Measurements from ENCODE around the gene LAMB3. TPM values are rescaled to one million over a fixed set of nuclear protein-coding genes. Genes with fewer than 3 reads are reported as not detected.
A peak's percentile ranks its signal among the peaks of the same experiment; 100 is the strongest.

Gene LAMB3
- total RNA-seq, 1 experiment from 2014 or later, result 473 TPM

- intact Hi-C loops (cut with micrococcal nuclease), result no loop called here
- TF ChIP-seq EZH2phosphoT487 (IDR thresholded peaks at IDR 0.05; ENCODE audit: borderline replicate concordance, low read length) (no peak), EZH2 (IDR thresholded peaks at IDR 0.05; ENCODE audit: low read length, unreplicated experiment) (no peak), CTCF (conservative IDR thresholded peaks at IDR 0.05; ENCODE audit: low read depth, low read length) (no peak)
- ChIA-PET POLR2A (ENCODE audit: unreplicated experiment) (no interaction called here), CTCF (no interaction called here)
- peaks cover 82% of the 10 kb centered on the region for H4K20me1 ChIP-seq (ENCODE audit: low read length)
- H3K27ac ChIP-seq (ENCODE audit: low read length), result peak overlapping the region; percentile 38
- H3K9ac ChIP-seq (ENCODE audit: low read length), result no peak overlapping the region
- no peak overlapping the region for H2AFZ ChIP-seq (ENCODE audit: low read length)
- no peaks in the 10 kb centered on the region for H3K9me2 ChIP-seq (replicated peaks; ENCODE audit: low read length)
- H3K4me3 ChIP-seq (ENCODE audit: low read length), result peak overlapping the region; percentile 82
- no peaks in the 10 kb centered on the region for H3K9me3 ChIP-seq (ENCODE audit: low read length)
- H3K79me2 ChIP-seq (ENCODE audit: low read length), result peaks cover 100% of the 10 kb centered on the region
- no peaks in the 10 kb centered on the region for H3K27me3 ChIP-seq (ENCODE audit: low read length)
- H3F3A ChIP-seq (ENCODE audit: low read length, unreplicated experiment), result peaks cover 20% of the 10 kb centered on the region
- H3K4me2 ChIP-seq (ENCODE audit: low read length), result peak overlapping the region; percentile 97
- ATAC-seq, result no peak
- no TSS peak for BruUV-seq (replicated peaks)
- peaks cover 83% of the 10 kb centered on the region for H3K36me3 ChIP-seq (ENCODE audit: low read depth, low read length)
- no peak for DNase-seq
- H3K4me1 ChIP-seq (ENCODE audit: insufficient read depth, low read length), result peaks cover 71% of the 10 kb centered on the region
These were observed 5.1 kb downstream of the LAMB3 start for GRCh38 chr1:209647156-209647555.

GRCh38 chr1:209646558-209646957 lies 5.7 kb downstream of the LAMB3 start:
- Histone ChIP-seq H3K79me2 (ENCODE audit: low read length) (peaks cover 100% of the 10 kb centered on the region), H3K9ac (ENCODE audit: low read length) (no peak overlapping the region), H3K9me3 (ENCODE audit: low read length) (no peaks in the 10 kb centered on the region), H3K36me3 (ENCODE audit: low read depth, low read length) (peaks cover 87% of the 10 kb centered on the region), H4K20me1 (ENCODE audit: low read length) (peaks cover 86% of the 10 kb centered on the region), H3K4me1 (ENCODE audit: insufficient read depth, low read length) (peaks cover 71% of the 10 kb centered on the region), H3K9me2 (replicated peaks; ENCODE audit: low read length) (no peaks in the 10 kb centered on the region), H3K4me3 (ENCODE audit: low read length) (peak overlapping the region; percentile 82), H3K4me2 (ENCODE audit: low read length) (peak overlapping the region; percentile 97), H3K27me3 (ENCODE audit: low read length) (no peaks in the 10 kb centered on the region), H3F3A (ENCODE audit: low read length, unreplicated experiment) (peaks cover 20% of the 10 kb centered on the region), H3K27ac (ENCODE audit: low read length) (peak overlapping the region; percentile 38), H2AFZ (ENCODE audit: low read length) (no peak overlapping the region)
- TF ChIP-seq CTCF (conservative IDR thresholded peaks at IDR 0.05; ENCODE audit: low read depth, low read length) (peak; percentile 70), EZH2 (IDR thresholded peaks at IDR 0.05; ENCODE audit: low read length, unreplicated experiment) (no peak)
- ChIA-PET CTCF (no interaction called here), POLR2A (ENCODE audit: unreplicated experiment) (interaction anchor here (0.6 kb wide), 1 partner anchor 322 kb away, joined by 3 read pairs; no protein-coding TSS in a partner anchor)
- peak; percentile 56 for DNase-seq
- intact Hi-C loops (cut with micrococcal nuclease), result loop anchor here (1.0 kb wide), 1 partner anchor 47 kb away; no protein-coding TSS in a partner anchor
- ATAC-seq, result no peak
- BruUV-seq (replicated peaks), result no TSS peak

- no peaks in the 10 kb centered on the region for H3K9me3 ChIP-seq (ENCODE audit: low read length)
- intact Hi-C loops (cut with micrococcal nuclease), result loop anchor here (1.0 kb wide), 1 partner anchor 47 kb away; no protein-coding TSS in a partner anchor
- no TSS peak for BruUV-seq (replicated peaks)
- peaks cover 90% of the 10 kb centered on the region for H3K36me3 ChIP-seq (ENCODE audit: low read depth, low read length)
- H3K4me1 ChIP-seq (ENCODE audit: insufficient read depth, low read length), result peaks cover 68% of the 10 kb centered on the region
- H2AFZ ChIP-seq (ENCODE audit: low read length), result no peak overlapping the region
- no peak overlapping the region for H3K27ac ChIP-seq (ENCODE audit: low read length)
- ChIA-PET CTCF (interaction anchor here (0.7 kb wide), 1 partner anchor 289 kb away, joined by 5 read pairs; no protein-coding TSS in a partner anchor), POLR2A (ENCODE audit: unreplicated experiment) (no interaction called here)
- ATAC-seq, result no peak
- H3K9ac ChIP-seq (ENCODE audit: low read length), result no peak overlapping the region
- peak overlapping the region; percentile 97 for H3K4me2 ChIP-seq (ENCODE audit: low read length)
- peaks cover 20% of the 10 kb centered on the region for H3F3A ChIP-seq (ENCODE audit: low read length, unreplicated experiment)
- no peak for DNase-seq
- peaks cover 88% of the 10 kb centered on the region for H4K20me1 ChIP-seq (ENCODE audit: low read length)
- H3K4me3 ChIP-seq (ENCODE audit: low read length), result no peak overlapping the region
- no peaks in the 10 kb centered on the region for H3K9me2 ChIP-seq (replicated peaks; ENCODE audit: low read length)
- no peaks in the 10 kb centered on the region for H3K27me3 ChIP-seq (ENCODE audit: low read length)
- TF ChIP-seq EZH2phosphoT487 (IDR thresholded peaks at IDR 0.05; ENCODE audit: borderline replicate concordance, low read length) (no peak), CTCF (conservative IDR thresholded peaks at IDR 0.05; ENCODE audit: low read depth, low read length) (no peak), EZH2 (IDR thresholded peaks at IDR 0.05; ENCODE audit: low read length, unreplicated experiment) (no peak)
- H3K79me2 ChIP-seq (ENCODE audit: low read length), result peaks cover 99% of the 10 kb centered on the region
These were observed 6.4 kb downstream of the LAMB3 start for GRCh38 chr1:209645574-209646452.

All from PC-3 (cell line).